GM10248 (cell line): ENCODE results near the gene GON4L.
"Not testable (repeated sequence)": the region's sequence is repeated elsewhere in the genome, so short reads cannot be mapped to it uniquely, and the experiment has no call there.

ENCODE experiments used
- CTCF ChIA-PET: fragments of 300-600 bp; sonication (Branson Sonifier 250); formaldehyde crosslinking; extraction: SDS; loops from one replicate; lab custom pipeline; 2021; ENCODE audit warnings: antibody characterized with exemption; lab: Yijun Ruan, JAX
- POLR2A ChIA-PET: fragments of 350-650 bp; sonication (Branson Sonifier 250); formaldehyde crosslinking; extraction: SDS; loops from one replicate; lab custom pipeline; 2020; ENCODE audit warnings: antibody characterized with exemption; lab: Yijun Ruan, JAX
- DNase-seq: peaks from one replicate; pipeline ENCODE4 v3.0.0; 2012; ENCODE audit errors: extremely low spot score
- CTCF ChIP-seq: IDR thresholded peaks from 2 replicates; pipeline ENCODE4 v1.5.1; 2012; ENCODE audit warnings: mild to moderate bottlenecking, low read depth; ENCODE audit errors: extremely low read depth, missing control alignments, control extremely low read depth

The GON4L gene

GRCh38 chr1:155793213-155793612, 63.8 kb downstream of the GON4L start:
- ChIA-PET CTCF (interaction anchor here (1.2 to 2.2 kb wide), 3 partner anchors 11 to 41 kb away, joined by 3 to 5 read pairs (median 3); no protein-coding TSS in a partner anchor), POLR2A (no interaction called here)
- TF ChIP-seq CTCF = no peak
- no peak for DNase-seq

- ChIA-PET POLR2A (interaction anchor here (0.6 kb wide), 1 partner anchor 23 kb away, joined by 6 read pairs; no protein-coding TSS in a partner anchor), CTCF (interaction anchor here (1.2 to 1.3 kb wide), 2 partner anchors 29 to 39 kb away, joined by 3 to 4 read pairs; no protein-coding TSS in a partner anchor)
- TF ChIP-seq CTCF = no peak
- DNase-seq = no peak
Measured at GRCh38 chr1:155777582-155777981, 79.4 kb downstream of the GON4L start.

GRCh38 chr1:155776414-155776813, 80.6 kb downstream of the GON4L start:
- ChIA-PET POLR2A (no interaction called here), CTCF (interaction anchor here (1.2 kb wide), 1 partner anchor 40 kb away, joined by 4 read pairs; no protein-coding TSS in a partner anchor)
- no peak for TF ChIP-seq CTCF
- no peak for DNase-seq

GRCh38 chr1:155773221-155773620, 83.8 kb downstream of the GON4L start:
- CTCF ChIA-PET = no interaction called here
- POLR2A ChIA-PET = no interaction called here
- TF ChIP-seq CTCF = no peak
- no peak for DNase-seq

GRCh38 chr1:155769257-155769656, 87.8 kb downstream of the GON4L start:
- ChIA-PET POLR2A (interaction anchor here (0.7 kb wide), 1 partner anchor 33 kb away, joined by 6 read pairs; no protein-coding TSS in a partner anchor), CTCF (interaction anchor here (1.2 kb wide), 1 partner anchor 9 kb away, joined by 3 read pairs; no protein-coding TSS in a partner anchor)
- no peak for TF ChIP-seq CTCF
- no peak for DNase-seq

- CTCF ChIA-PET, DNase-seq, POLR2A ChIA-PET: not testable (repeated sequence)
Measured at GRCh38 chr1:155767399-155767989, 89.5 kb downstream of the GON4L start.

GRCh38 chr1:155763989-155764388, 93.0 kb downstream of the GON4L start:
- CTCF ChIA-PET = interaction anchor here (0.9 kb wide), 1 partner anchor 47 kb away, joined by 3 read pairs; no protein-coding TSS in a partner anchor
- POLR2A ChIA-PET = not testable (repeated sequence)

GRCh38 chr1:155763090-155763815, 93.8 kb downstream of the GON4L start:
- CTCF ChIA-PET = interaction anchor here (0.9 kb wide), 1 partner anchor 46 kb away, joined by 3 read pairs; no protein-coding TSS in a partner anchor
- DNase-seq, POLR2A ChIA-PET: not testable (repeated sequence)

More at GRCh38 chr1:155763989-155764388, 93.0 kb downstream of the GON4L start:
- DNase-seq = not testable (repeated sequence)
